HUDEP-2 (cell line): ENCODE results near the gene SOX1.

Experiments used
- DNase-seq, 76 experiments: peaks; one replicate each; lab custom pipeline; 2025; ENCODE audit not compliant: unreplicated experiment in 76 of 76; lab: John Stamatoyannopoulos, UW

Gene SOX1

DNA sequence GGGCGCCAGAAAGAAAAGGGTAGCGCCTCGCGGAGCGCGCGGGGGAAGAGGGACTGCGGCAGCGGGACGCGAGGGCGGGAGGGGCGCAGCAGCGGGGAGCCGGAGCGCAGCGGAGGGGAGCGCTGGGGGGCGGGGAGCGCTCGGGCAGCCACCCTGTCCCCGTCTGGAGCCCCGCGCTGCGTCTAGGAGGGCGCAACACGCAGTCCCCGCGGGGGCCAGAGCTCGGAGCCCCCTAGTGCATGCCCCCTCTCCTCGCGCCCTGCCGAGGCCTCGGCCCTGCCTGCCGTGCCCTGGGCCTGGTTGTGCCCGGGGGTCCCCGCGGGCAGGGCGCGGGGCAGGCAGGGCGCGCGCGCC lies 37.9 kb downstream of the SOX1 start:
- DNase-seq: no peak

DNA sequence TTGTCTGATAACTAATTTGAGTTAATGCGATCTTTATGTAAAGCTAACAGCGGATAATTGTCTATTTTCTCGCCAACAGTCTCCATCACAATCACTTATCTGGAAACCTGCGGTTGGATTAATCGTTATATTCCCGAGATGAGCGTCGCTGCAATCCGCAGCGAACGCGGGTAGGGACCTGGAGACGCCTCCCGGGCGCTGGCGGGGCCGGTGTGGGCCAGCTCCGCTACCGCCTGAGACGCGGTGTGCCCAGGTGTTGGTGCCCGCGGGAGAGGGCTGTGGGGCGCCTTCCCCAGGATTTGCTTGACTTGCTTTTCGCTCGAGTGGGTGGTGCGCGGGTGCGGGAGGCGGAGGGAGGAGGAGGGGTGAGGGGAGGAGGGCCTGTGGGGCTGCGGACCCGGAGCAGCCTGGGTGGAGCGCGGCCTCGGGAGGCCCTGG lies 38.3 kb downstream of the SOX1 start:
- DNase-seq: no peak

DNA sequence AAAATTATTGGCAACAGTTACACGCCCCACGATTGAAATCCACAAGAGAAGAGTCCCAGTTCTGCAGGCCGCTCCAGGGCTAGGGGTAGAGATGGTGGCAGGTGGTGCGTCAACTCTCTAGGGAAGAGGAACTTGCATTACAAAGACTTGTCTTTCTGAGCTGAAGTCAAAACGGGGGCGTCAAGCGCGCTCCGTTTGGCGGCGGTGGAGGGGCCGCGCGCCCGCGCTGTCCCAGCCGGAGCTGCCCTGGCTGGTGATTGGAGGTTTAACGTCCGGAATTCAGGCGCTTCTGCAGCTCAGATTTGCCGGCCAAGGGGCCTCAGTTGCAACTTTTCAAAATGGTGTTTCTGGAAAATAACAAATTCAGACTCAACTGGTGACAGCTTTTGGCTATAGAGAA lies 38.9 kb downstream of the SOX1 start:
- no peak for DNase-seq

DNA sequence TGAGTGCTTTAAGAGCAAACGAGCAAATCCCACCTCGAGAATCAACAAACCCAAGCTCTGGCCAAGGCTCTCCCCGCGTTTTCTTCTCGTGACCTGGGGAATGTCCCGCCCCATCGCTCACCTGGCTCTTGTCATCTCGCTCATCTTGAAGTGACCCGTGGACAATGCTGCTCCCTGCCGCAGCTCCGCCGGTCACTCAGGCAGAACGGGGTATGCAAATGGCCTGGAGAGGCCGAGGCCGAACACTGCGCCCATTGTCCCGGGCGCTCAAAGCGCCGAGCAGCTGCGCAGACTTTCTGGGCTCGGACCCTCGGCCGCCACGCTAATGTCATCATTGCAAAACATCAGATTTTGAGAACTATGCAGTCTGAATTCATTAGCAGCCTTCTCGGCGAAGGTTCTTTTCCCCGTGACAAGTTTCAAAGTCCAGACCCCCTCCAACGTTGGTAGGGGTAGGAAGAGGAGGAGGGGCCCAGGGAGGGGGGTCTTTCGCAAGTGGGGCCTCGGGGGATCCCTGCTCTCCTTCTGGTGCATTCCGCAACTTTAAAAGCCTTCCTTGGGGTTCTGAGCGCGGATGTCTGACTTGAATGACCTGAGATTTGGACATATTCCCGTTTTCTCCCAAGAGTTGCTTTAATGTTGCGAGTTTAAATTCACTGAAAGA lies 39.7 kb downstream of the SOX1 start:
- no peak for DNase-seq

DNA sequence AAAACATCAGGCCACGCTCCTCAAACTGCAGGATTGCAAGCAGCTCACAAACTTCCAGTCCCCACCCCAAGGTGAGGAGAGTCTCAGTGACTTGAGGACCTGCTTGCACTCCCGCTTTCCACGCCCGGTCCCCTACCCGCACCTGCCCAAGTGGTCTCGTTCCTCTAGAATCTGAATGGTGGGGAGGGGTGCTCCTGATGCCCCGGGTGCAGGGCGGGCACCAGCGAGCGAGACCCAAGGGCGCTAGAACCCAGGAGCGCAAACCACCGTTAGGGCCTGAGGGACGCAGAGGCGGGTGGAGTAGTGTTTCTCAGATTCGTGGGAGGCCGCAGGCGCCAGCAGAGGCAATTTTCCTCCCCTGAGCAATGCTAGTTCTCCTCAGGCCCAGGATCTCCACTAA lies 40.3 kb downstream of the SOX1 start:
- no peak for DNase-seq

DNA sequence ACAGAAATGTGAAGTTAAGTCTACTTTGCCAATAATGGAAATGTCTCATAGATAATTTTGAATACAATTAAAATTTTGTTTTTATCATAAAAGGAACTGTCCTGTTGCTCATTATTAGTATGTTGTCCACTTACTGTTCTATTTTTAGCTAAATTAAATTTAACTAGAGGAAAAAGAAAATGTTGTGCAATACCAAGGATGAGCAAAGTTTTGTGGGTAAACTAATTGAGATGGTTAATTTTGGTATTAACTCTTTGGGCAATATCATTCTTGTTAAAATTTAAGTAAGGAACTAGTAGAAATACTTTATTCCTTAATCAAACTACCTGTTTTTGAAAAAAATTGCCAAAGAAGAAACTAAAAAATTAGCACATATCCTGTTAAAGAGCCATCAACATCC lies 43.5 kb downstream of the SOX1 start:
- DNase-seq: no peak

DNA sequence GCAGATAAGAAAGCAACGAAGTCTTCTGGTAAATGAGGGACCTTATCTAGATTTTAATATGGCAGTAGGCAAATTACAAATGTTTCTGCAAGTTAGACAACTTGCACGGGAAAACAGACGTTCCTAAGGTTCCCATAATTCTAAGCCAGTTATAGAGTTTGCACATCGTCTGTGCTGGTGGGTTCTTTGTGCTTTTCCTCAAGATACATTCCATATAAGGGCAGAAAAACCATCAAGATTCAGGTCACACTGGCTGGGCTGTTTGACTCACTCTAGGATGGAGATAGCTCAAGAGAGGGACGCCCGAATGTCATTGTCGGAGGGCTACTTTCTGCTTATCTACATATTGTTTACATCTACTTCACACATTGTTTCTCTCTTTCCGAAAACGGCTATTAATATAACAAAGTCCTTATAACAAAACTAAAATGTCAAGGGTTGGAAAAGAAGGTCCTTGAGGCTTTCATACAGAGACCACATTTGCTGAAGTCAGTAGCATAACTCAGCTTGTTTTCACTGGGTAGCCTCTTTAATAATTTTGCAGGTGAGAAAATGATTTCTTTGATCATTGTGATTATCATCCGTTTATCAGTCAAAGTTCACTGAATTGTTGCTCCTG lies 44.4 kb downstream of the SOX1 start:
- no peak for DNase-seq

DNA sequence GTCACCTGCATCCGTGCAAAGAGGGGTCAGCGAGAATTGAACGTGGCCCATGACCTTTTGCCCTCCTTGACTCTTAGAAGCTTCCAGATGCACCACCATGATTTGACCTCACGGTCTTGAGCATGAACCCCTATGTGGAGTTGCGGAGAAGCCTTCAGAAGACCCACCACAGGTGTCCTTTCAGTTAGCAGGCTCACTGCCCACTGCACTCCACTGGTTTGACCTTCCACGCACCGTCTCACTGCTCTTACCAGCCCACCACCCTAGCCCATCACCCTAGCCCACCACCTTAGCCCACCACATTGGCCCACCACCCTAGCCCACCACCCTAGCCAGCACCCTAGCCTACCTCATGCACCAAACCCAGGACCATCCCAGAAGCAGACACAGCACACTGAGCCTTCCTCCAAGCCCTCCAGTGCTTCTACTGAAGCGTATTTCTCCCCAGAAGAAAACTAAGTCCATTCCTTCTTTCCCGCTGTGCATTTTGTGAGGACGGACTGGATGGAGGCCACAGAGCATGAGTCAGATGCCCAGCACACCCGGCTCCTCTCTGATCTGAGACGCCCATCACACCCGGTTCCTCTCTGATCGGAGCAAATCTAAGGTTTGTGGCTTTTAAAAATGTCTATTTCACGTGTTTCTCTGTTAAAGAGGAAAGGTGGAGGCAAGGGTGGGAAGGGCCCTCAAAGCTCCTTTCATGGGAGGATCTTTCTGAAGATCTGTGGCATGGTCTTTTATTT lies 45.8 kb downstream of the SOX1 start:
- no peak for DNase-seq

DNA sequence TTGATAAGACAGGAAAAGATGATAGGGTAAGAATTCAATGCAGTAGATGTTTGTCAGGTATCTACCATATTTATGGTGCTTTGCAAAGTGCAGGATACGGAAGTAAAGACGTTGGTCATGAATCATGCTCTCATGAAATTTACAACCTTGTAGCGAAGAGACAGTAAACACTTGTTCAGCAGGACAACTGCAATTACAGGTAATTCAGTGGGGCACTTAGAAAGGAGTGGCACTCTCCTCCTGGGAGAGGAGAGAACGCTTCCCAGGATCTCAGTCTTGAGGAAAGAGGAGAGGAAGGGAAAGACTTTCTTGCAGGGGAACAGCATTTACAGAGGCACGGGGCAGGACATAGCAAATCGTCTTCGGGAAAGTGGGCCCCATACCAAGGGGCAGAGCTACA lies 46.4 kb downstream of the SOX1 start:
- no peak for DNase-seq

DNA sequence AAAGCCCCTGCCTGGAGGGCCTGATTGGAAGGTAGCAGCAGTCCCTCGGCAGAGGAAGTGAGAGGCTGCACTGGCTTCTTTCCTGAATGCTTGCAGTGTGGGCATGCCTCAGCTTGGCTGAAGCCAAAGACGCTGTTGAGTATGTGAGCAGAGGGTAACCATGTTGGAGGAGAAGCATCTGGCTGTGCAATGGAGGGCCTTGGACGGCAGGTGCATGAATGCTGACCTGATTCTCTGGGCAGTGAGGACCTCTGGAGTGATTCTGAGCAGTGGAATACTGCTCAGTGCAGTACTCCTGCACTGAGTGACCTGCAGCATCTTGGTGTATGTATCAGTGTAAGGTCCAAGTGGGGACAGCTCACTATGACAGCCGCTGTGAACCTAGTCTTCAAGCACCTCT lies 46.9 kb downstream of the SOX1 start:
- no peak for DNase-seq

DNA sequence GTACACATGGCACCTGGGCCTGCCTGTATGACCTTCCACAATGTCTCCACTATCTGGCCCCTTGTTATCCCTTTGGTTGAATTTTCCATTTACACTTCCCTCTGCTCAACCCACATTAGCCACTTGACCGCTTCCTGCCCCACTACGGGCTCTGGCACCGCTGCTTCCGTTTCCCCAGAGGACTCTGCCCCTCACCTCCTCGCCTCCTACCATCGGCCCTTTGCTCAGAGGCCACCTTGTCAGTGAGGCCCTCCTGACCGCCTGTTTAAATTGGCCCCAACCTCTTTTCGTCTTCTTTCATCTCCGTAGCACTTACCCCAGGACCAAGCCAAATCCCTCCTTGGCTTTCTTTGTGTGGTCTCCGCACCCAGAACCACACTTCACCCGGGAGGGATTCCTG lies 47.4 kb downstream of the SOX1 start:
- DNase-seq: no peak

DNA sequence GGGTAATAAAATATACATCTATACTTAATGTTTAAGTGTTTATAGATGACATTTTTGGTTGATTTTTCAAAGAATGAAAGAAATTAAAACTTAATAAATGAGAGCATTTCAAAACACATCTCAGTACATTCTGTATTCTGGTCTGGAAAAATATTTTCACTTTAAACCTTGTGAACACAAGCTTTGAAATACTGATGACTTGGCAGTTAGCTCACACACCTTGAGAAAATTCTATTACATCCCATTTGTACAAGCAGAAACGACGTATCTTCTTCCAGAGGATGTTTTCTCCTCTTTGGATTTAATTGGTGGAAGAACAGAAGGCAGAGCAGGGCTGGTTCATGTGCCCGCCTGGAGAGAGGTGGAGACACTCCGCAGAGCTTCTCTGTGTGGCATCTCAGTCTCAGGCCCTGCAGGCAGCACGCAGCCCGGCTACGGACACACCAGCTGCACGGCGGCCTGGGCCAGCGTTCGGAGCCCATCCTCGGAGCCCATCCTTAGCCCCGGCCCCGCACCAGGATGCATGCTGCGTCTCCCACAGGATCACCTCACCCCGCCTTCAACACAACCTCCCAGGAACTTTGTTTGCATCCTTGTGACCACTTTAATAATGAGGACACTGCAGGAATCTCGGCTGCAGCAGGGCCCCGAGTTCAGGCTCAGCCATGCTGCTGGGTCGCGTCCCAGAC lies 48.6 kb downstream of the SOX1 start:
- DNase-seq: no peak

DNA sequence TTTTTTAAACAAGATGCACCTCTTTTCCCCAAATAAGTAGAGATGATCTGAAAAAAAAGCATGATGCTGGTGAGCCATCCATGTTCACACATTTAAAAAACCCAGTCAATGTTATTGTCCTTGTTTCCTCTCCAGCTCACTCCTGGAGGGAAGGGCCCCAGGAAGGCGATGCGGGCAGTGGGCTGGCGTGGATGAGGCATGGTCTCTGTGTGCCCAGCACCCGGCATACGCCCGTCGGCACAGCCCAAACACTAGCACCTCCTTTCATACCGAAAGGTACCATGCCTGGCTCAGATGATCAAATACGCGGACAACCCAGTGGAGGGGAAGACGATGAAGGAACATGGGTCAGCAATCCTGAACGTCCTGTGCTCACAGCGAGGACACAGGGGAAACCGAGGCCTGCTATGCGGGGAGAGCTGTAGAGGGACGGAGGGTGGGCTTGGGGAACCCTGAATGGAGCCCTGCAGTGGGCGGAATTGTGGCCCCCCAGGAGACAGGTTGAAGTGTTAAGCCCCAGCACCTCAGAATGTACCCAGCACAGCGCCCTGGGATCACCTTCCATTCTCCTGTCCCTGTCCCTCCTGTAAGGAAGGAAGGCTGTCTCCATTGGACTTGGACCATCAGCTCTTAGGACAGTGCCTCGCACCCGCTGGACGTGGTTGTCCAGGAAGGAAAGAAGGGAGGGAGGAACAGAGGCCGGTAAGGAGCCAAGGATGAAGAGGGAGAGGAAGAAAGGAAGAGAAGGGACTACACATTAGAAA lies 49.4 kb downstream of the SOX1 start:
- no peak for DNase-seq

DNA sequence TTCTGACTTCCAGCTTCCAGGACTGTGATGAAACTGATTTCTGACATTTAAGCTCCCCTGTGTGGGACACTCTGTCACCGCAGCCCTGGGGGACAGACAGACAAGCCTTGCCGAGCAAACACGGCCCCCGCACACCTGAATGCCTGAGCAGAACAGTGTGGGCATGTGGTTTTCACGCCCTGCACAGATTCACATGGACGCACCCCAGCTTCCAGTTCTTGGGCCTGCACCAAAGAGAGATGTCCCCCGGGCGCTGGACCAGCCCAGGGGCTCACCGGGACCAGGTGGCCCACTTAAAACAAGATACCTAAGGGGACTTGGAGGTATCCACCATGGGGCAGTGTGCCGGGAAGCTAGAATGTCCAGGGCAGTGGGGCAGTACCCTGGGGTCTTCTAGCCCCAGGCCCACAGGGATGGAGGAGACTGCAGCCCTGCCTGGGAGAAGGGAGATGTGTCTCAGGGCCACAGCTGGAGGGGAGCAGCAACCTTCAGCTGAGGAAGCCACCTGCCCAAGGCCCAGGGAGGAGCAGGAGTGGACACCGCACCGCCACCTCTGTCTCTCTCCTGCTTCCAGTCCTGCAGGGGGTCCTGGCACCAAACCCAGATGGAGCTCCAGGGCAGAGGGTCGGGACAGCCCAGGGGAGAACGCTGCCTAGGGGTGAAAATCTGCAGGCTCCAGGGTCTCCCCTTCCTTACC lies 50.5 kb downstream of the SOX1 start:
- DNase-seq: no peak

DNA sequence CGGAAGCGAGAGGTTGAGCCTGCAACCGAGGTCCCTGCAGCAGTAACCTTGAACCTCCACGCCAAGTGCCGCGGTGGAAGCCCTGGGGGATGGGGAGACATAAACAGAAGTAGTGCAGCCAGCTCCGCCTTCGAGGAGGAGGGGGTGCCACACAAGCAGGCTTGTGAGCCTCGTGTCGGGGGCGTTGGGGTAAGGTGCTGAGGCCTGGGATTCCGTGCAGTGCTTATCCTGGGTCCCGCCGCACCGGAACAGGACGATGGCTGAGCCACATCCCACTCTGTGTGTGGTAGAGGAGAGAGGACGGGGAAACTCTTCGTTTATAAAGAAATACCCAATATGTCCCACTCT lies 51.0 kb downstream of the SOX1 start:
- no peak for DNase-seq

DNA sequence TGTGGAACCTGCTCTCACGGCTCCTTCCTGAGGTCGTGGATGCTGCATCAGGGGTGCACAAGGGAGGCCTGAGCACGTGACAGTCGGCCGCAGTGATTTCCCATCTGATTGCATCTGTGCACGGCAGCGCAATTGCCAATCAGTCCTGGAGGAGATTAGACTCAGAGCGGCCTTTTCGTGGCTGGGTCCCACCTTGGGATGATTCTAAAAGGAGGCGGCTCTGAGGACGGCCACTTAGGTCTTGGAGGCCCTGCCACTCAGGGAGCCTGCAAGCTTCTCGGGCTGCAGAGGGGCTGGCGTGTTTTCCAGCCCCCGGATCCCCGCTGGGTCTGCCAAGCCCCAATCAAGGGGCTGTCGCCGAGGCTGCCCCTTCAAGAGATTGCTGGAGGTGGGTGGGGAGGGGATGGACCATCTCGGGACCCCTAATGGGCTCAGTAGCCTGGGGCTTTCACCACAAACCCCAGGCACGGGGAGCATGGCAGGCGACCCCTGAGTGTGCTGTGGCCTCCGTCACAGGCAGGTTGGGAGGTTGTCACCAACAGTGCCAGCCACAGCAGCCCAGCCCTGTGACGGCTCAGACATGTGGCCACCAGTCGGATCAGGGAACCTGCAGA lies 51.6 kb downstream of the SOX1 start:
- no peak for DNase-seq

DNA sequence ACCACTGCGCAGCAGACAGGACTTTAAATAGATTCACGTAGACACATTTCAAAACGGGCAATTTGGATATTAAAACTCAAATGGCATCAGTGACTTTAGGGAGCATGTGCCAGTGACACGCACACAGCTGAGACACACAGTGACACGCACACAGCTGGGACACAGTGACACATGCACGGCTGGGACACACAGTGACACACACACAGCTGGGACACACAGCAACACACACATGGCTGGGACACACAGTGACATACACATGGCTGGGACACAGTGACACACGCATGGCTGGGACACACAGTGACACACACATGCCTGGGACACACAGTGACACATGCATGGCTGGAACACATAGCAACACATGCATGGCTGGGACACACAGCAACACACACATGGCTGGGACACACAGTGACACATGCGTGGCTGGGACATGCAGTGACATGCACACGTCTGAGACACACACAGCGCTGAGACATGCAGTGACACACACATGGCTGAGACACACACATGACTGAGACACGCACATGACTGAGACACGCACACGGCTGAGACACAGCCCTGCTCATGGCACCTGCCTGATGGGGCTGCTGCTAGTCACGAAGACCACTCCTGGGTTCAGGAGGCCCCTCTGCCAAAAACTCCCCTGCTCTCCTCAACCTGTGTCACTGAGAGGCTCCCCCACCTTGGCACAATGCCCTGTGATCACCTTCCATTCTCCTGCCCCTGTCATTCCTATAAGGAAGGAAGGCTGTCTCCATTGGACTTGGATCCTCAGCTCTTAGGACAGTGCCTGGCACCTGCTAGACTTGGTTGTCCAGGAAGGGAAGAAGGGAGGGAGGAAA lies 52.5 kb downstream of the SOX1 start:
- no peak for DNase-seq

DNA sequence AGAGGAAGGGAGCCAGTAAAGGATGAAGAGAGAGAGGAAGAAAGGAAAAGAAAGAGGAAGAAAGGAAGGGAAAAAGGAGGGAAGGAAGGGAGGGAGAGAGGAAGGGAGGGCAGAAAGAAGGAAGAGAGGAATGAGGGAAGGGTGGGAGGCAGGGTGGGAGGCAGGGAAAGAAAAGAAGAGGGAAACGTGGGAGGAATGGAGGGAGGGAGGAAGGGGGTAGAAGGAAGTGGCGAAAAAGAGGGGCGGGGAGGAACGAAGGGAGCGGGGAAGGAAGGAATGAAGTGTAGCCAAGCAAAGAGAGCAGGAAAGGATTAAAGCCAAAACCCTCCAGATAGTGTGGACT lies 53.1 kb downstream of the SOX1 start:
- no peak for DNase-seq
